K562 (cell line): ENCODE results near the gene CD151. TPM values are rescaled to one million over a fixed set of nuclear protein-coding genes. Genes with fewer than 3 reads are reported as not detected.

Experiments used
- ATAC-seq: fragments of 200-7000 bp; cut with Tn5 transposase; 3 replicates; pipeline ENCODE4 v1.9.1; 2020; ENCODE audit warnings: moderate library complexity
- BruUV-seq: library from RNA; stranded (reverse); fragments of 400-500 nt; replicated peaks from 2 replicates; lab custom pipeline; 2021; lab: Mats Ljungman, UMichigan
- CTCF ChIA-PET: fragments of 300-600 bp; formaldehyde crosslinking; extraction: SDS; loops from one replicate; lab custom pipeline; 2021; ENCODE audit warnings: low intra/inter-chr PET ratio; lab: Yijun Ruan, JAX
- POLR2A ChIA-PET: fragments of 300-600, 350-650 bp; sonication (Branson Sonifier 250); formaldehyde crosslinking; extraction: SDS; loops from one replicate; lab custom pipeline; 2021; ENCODE audit warnings: antibody characterized with exemption, inconsistent platforms; lab: Yijun Ruan, JAX
- DNase-seq, 4 experiments: peaks; one replicate each; pipeline versions ENCODE4 v3.0.0 to v3.0.0-alpha.2; 2011 to 2018; ENCODE audit warnings: low spot score in 3 of 4, mixed read lengths in 3 of 4; ENCODE audit errors: extremely low read depth in 1 of 4
- FAIRE-seq: peaks from 2 replicates; lab custom pipeline; 2011; peaks lifted over from hg19 to GRCh38; lab: Jason Lieb, UNC
- H2AFZ ChIP-seq: 2 replicates; pipeline ENCODE4 v1.6.0; 2011; ENCODE audit warnings: low read depth, low read length, control low read depth, inconsistent platforms
- H3K27ac ChIP-seq: fragments of 200-600 bp; 3 replicates; pipeline ENCODE4 v1.8.0; 2011; ENCODE audit warnings: low read depth, mild to moderate bottlenecking, control low read depth, inconsistent platforms, low read length, moderate library complexity, mixed read lengths; ENCODE audit errors: extremely low read depth
- H3K27me3 ChIP-seq, 2 experiments: fragments of 300-600 bp in 1 of 2; 2 replicates in 1 of 2; 3 replicates in 1 of 2; pipeline versions ENCODE4 v1.6.0 to v1.8.0; 2011; ENCODE audit warnings: inconsistent platforms in 2 of 2, low read length in 2 of 2, mild to moderate bottlenecking in 1 of 2, mixed read lengths in 1 of 2, moderate library complexity in 1 of 2; ENCODE audit not compliant: control insufficient read depth in 2 of 2, insufficient read depth in 2 of 2
- H3K36me3 ChIP-seq: fragments of 300-600 bp; 3 replicates; pipeline ENCODE4 v1.8.0; 2011; ENCODE audit warnings: mild to moderate bottlenecking, low read length, inconsistent platforms; ENCODE audit not compliant: control insufficient read depth, insufficient read depth
- H3K4me1 ChIP-seq, 2 experiments: fragments of 200-600 bp in 1 of 2; replicated peaks in 1 of 2; 2 replicates in 1 of 2; 3 replicates in 1 of 2; pipeline versions ENCODE4 v1.5.1 to v1.8.0; 2011; ENCODE audit warnings: inconsistent platforms in 2 of 2, low read length in 2 of 2, mild to moderate bottlenecking in 1 of 2, mixed read lengths in 1 of 2, moderate library complexity in 1 of 2; ENCODE audit not compliant: control insufficient read depth in 2 of 2, insufficient read depth in 2 of 2
- H3K4me2 ChIP-seq: 2 replicates; pipeline ENCODE4 v1.6.1; 2011; ENCODE audit warnings: low read length, control low read depth, inconsistent platforms, mixed read lengths; ENCODE audit not compliant: insufficient read depth
- H3K4me3 ChIP-seq: fragments of 200-600 bp; sonication (generic), shearing (Covaris generic); 2 replicates; pipeline ENCODE4 v1.5.1; 2016; ENCODE audit warnings: control low read depth, inconsistent platforms
- H3K79me2 ChIP-seq: fragments of 200-600 bp; 3 replicates; pipeline ENCODE4 v1.8.0; 2011; ENCODE audit warnings: low read length, inconsistent platforms; ENCODE audit not compliant: control insufficient read depth, insufficient read depth
- H3K9ac ChIP-seq, 2 experiments: 2 replicates each; pipeline versions ENCODE4 v1.6.0 to v1.6.1; 2011; ENCODE audit warnings: low read depth in 2 of 2, low read length in 2 of 2, control low read depth in 1 of 2, inconsistent platforms in 1 of 2, mild to moderate bottlenecking in 1 of 2, mixed read lengths in 1 of 2; ENCODE audit not compliant: insufficient read depth in 1 of 2
- H3K9me1 ChIP-seq: one replicate; pipeline ENCODE4 v1.6.0; 2011; ENCODE audit warnings: inconsistent platforms, mild to moderate bottlenecking, low read length, moderate library complexity; ENCODE audit not compliant: control insufficient read depth, insufficient read depth
- H3K9me3 ChIP-seq: replicated peaks from 2 replicates; pipeline ENCODE4 v1.5.1; 2011; ENCODE audit warnings: low read depth, low read length, inconsistent platforms; ENCODE audit not compliant: control insufficient read depth, insufficient read depth
- H4K20me1 ChIP-seq: replicated peaks from 2 replicates; pipeline ENCODE4 v1.6.1; 2011; ENCODE audit warnings: low read length, inconsistent platforms, mixed read lengths; ENCODE audit not compliant: control insufficient read depth, insufficient read depth
- CAMTA2 ChIP-seq: fragments of 250-450 bp; sonication (Bioruptor Pico); conservative IDR thresholded peaks from 2 replicates; pipeline ENCODE4 v1.5.1; 2022
- CUX1 ChIP-seq: fragments of 200-800 bp; sonication (Bioruptor generic); IDR thresholded peaks from 2 replicates; pipeline ENCODE4 v1.6.1; 2016; ENCODE audit warnings: missing genetic modification characterization, missing compliant biosample characterization
- DACH1 ChIP-seq: fragments of 450-650 bp; IDR thresholded peaks from 2 replicates; pipeline ENCODE4 v1.6.1; 2018; ENCODE audit not compliant: partially characterized antibody
- ERF ChIP-seq: fragments of 450-650 bp; formaldehyde crosslinking; IDR thresholded peaks from 2 replicates; pipeline ENCODE4 v1.4.0; 2020; ENCODE audit warnings: mild to moderate bottlenecking, mixed read lengths
- ETV6 ChIP-seq, 3 experiments: fragments of 150-350 bp in 1 of 3; sonication (generic) in 1 of 3; formaldehyde crosslinking in 1 of 3; IDR thresholded peaks; 2 replicates each; pipeline versions ENCODE4 v1.6.1 to v1.8.0; 2014 to 2022; ENCODE audit warnings: borderline replicate concordance in 2 of 3, low read depth in 2 of 3, antibody characterized with exemption in 1 of 3, low read length in 1 of 3, mild to moderate bottlenecking in 1 of 3, missing genetic modification reagents in 1 of 3
- FOXP1 ChIP-seq: sonication (generic); formaldehyde crosslinking; IDR thresholded peaks from 2 replicates; pipeline ENCODE4 v1.8.0; 2022; ENCODE audit warnings: mild to moderate bottlenecking, missing genetic modification reagents
- SPI1 ChIP-seq: IDR thresholded peaks from 2 replicates; pipeline ENCODE4 v1.6.1; 2011; ENCODE audit warnings: low read depth, low read length, control low read depth, borderline replicate concordance
- XRCC3 ChIP-seq: fragments of 450-650 bp; IDR thresholded peaks from 2 replicates; pipeline ENCODE4 v1.6.1; 2017; ENCODE audit warnings: mild to moderate bottlenecking, moderate library complexity
- ZNF311 ChIP-seq: fragments of 250-450 bp; sonication (Bioruptor Pico); IDR thresholded peaks from 2 replicates; pipeline ENCODE4 v1.4.0; 2020; ENCODE audit warnings: mild to moderate bottlenecking, moderate library complexity
- ZNF518B ChIP-seq: fragments of 250-450 bp; sonication (Bioruptor Pico); IDR thresholded peaks from 2 replicates; pipeline ENCODE4 v1.5.0; 2021; ENCODE audit warnings: mild to moderate bottlenecking, moderate library complexity
- ZNF785 ChIP-seq: fragments of 250-450 bp; sonication (Bioruptor Pico); IDR thresholded peaks from 2 replicates; pipeline ENCODE4 v1.4.0; 2020; ENCODE audit warnings: mild to moderate bottlenecking
- ZZZ3 ChIP-seq: fragments of 450-650 bp; IDR thresholded peaks from 2 replicates; pipeline ENCODE4 v1.6.1; 2016; ENCODE audit warnings: antibody characterized with exemption, mild to moderate bottlenecking, moderate library complexity
- WGBS: fragments of 100-300 bp; shearing (Covaris generic); methylation state at CpG from one replicate; pipeline ENCODE4 v1.1.6; 2016; ENCODE audit warnings: low coverage, mixed read lengths; ENCODE audit not compliant: insufficient coverage; ENCODE audit errors: missing lambda C conversion rate; 5-methylcytosine and 5-hydroxymethylcytosine counted together
- in situ Hi-C: fragments of 300-500 bp; cut with MboI; formaldehyde crosslinking; loops from 4 replicates; pipeline ENCODE4 v1.15.0; 2018; ENCODE audit warnings: inconsistent platforms, mixed read lengths
- intact Hi-C: fragments of 100-400 bp; cut with micrococcal nuclease; formaldehyde crosslinking; loops from 2 replicates; pipeline ENCODE4 v1.14.2; 2022
- polyA plus RNA-seq, 8 experiments: library from polyadenylated mRNA; depleted of rRNA in 4 of 8; stranded (reverse) in 5 of 8; unstranded in 3 of 8; fragments of >200 nt; fragmentation: Nextera tagmentation in 2 of 8; fragmentation: Illumina TruSeq in 1 of 8; extraction: Ambion mirVana in 2 of 8; extraction: Trizol in 1 of 8; gene quantifications; 2 replicates each; pipeline versions ENCODE4 v1.2.1 to v1.2.3, GENCODE V29; 2011 to 2014; ENCODE audit warnings: inconsistent platforms in 1 of 8, missing spikeins in 1 of 8
- total RNA-seq, 7 experiments: library from RNA; depleted of rRNA in 6 of 7; stranded (reverse); fragments of >200 nt in 6 of 7; fragmentation: Illumina TruSeq in 2 of 7; extraction: Trizol in 2 of 7; gene quantifications; 2 replicates each; pipeline versions ENCODE4 v1.2.1 to v1.2.3, GENCODE V29; 2011 to 2021; ENCODE audit warnings: low replicate concordance in 1 of 7

Gene CD151
- total and polyA plus RNA-seq, 9 of the 15 experiments (the other 6 are each of a cell fraction or from before 2014, with no cell fraction given): 2.3 to 187 (median 140) TPM

GRCh38 chr11:797296-798092 lies 35.3 kb upstream of the CD151 start:
- in situ Hi-C loops: no loop called here
- peak overlapping the region; percentile 91 for H3K4me2 ChIP-seq
- WGBS: under 1% methylated on average over 40 of the region's 57 CpGs
- DNase-seq (peak; percentile 63 to 84 (median 74)), ATAC-seq (peak; percentile 71), FAIRE-seq (peak; percentile 78)
- no peaks in the 10 kb centered on the region for H3K27me3 ChIP-seq
- peaks cover 7 to 95% of the 10 kb centered on the region in 2 experiments for H3K4me1 ChIP-seq
- H3K4me3 ChIP-seq: peak overlapping the region; percentile 73
- no peaks in the 10 kb centered on the region for H3K9me1 ChIP-seq
- TSS peak; percentile 36 for BruUV-seq
- no peaks in the 10 kb centered on the region for H4K20me1 ChIP-seq
- peak overlapping the region; percentile 66 to 95 for H3K9ac ChIP-seq
- H3K27ac ChIP-seq: peak overlapping the region; percentile 71
- H3K79me2 ChIP-seq: peaks cover 26% of the 10 kb centered on the region
- H3K36me3 ChIP-seq: peaks cover 53% of the 10 kb centered on the region; the same call in 1 of the 3 replicates
- ChIA-PET POLR2A (interaction anchor here (0.6 to 2.2 kb wide), 11 partner anchors 9 to 92 kb away, joined by 3 to 26 read pairs (median 3); partner anchors contain the start of genes RPLP2 and TALDO1), CTCF (interaction anchor here (2.4 kb wide), 1 partner anchor 69 kb away, joined by 10 read pairs; no protein-coding TSS in a partner anchor)
- H2AFZ ChIP-seq: peak overlapping the region; percentile 79
- no peaks in the 10 kb centered on the region for H3K9me3 ChIP-seq
- intact Hi-C loops: loop anchor here (5.0 to 10.0 kb wide), 2 partner anchors 70 to 233 kb away; partner anchors contain the start of genes LMNTD2 and RASSF7
- TF ChIP-seq XRCC3 (no peak), CUX1 (CRISPR knock-in tag) (no peak), ZZZ3 (no peak), ERF (CRISPR knock-in tag) (no peak), FOXP1 (CRISPR knock-in tag) (peak; percentile 79; the same call in 1 of the 2 replicates), CAMTA2 (CRISPR knock-in tag) (no peak), DACH1 (peak; percentile 65), ETV6 (IDR thresholded peaks at IDR 0.05; ENCODE audit: borderline replicate concordance in 1 of 2, low read depth in 2 of 2, low read length in 1 of 2) (no peak), ETV6 (CRISPR knock-in tag; IDR thresholded peaks at IDR 0.05; ENCODE audit: borderline replicate concordance) (no peak), ZNF785 (CRISPR knock-in tag) (no peak), ZNF311 (CRISPR knock-in tag) (0 out of 2 replicates have a peak, but pooled peaks have one; percentile 27), ZNF518B (CRISPR knock-in tag) (no peak), SPI1 (0 out of 2 replicates have a peak, but pooled peaks have one; percentile 31)
